PC-9 (cell line): ENCODE results near the gene NDST4. TPM values are rescaled to one million over a fixed set of nuclear protein-coding genes. Genes with fewer than 3 reads are reported as not detected.

Source experiments
- BruUV-seq: library from RNA; stranded (reverse); fragments of 400-500 nt; replicated peaks from 2 replicates; lab custom pipeline; 2021; lab: Mats Ljungman, UMichigan
- CTCF ChIA-PET: fragments of 300-600 bp; sonication (Branson Sonifier 250); formaldehyde crosslinking; loops from one replicate; lab custom pipeline; 2022; ENCODE audit warnings: antibody characterized with exemption; lab: Charles Lee
- POLR2A ChIA-PET: fragments of 300-600 bp; sonication (Branson Sonifier 250); formaldehyde crosslinking; loops from one replicate; lab custom pipeline; 2022; ENCODE audit warnings: antibody characterized with exemption; ENCODE audit not compliant: unreplicated experiment; lab: Charles Lee
- DNase-seq, 2 experiments: peaks; one replicate each; pipeline versions ENCODE4 v3.0.0 to v3.0.0-alpha.2; 2015 to 2022; ENCODE audit warnings: mixed read lengths in 1 of 2
- H2AFZ ChIP-seq: fragments of 200-600 bp; sonication (generic); 2 replicates; pipeline ENCODE4 v1.8.1; 2017; ENCODE audit warnings: antibody characterized with exemption
- H3F3A ChIP-seq: fragments of 200-600 bp; sonication (generic); 2 replicates; pipeline ENCODE4 v1.8.1; 2017; ENCODE audit warnings: antibody characterized with exemption, mild to moderate bottlenecking, low read depth; ENCODE audit not compliant: insufficient read depth
- H3K27ac ChIP-seq: fragments of 200-600 bp; sonication (generic); 2 replicates; pipeline ENCODE4 v1.6.1; 2016; ENCODE audit warnings: mixed run types
- H3K27me3 ChIP-seq: fragments of 200-600 bp; sonication (generic); 2 replicates; pipeline ENCODE4 v1.6.1; 2016; ENCODE audit warnings: low read depth, mixed run types; ENCODE audit not compliant: insufficient read depth
- H3K36me3 ChIP-seq: fragments of 200-600 bp; sonication (generic); 2 replicates; pipeline ENCODE4 v1.6.1; 2016; ENCODE audit warnings: low read depth, mixed run types
- H3K4me1 ChIP-seq: fragments of 200-600 bp; sonication (generic); replicated peaks from 2 replicates; pipeline ENCODE4 v1.6.1; 2016; ENCODE audit warnings: mixed run types; ENCODE audit not compliant: insufficient read depth
- H3K4me2 ChIP-seq: fragments of 200-600 bp; sonication (generic); 2 replicates; pipeline ENCODE4 v1.6.1; 2017; ENCODE audit warnings: mixed run types
- H3K4me3 ChIP-seq: fragments of 200-600 bp; sonication (generic); 2 replicates; pipeline ENCODE4 v1.6.1; 2016; ENCODE audit warnings: mixed run types
- H3K79me2 ChIP-seq: fragments of 200-600 bp; sonication (generic); 2 replicates; pipeline ENCODE4 v1.6.1; 2017; ENCODE audit warnings: low read depth, mixed run types
- H3K9me2 ChIP-seq: fragments of 200-600 bp; sonication (generic); 2 replicates; pipeline ENCODE4 v1.8.1; 2017; ENCODE audit warnings: mild to moderate bottlenecking; ENCODE audit not compliant: insufficient read depth
- H3K9me3 ChIP-seq: fragments of 200-600 bp; sonication (generic); 2 replicates; pipeline ENCODE4 v1.8.1; 2016; ENCODE audit warnings: low read depth; ENCODE audit not compliant: insufficient read depth
- H4K20me1 ChIP-seq: fragments of 200-600 bp; sonication (generic); 2 replicates; pipeline ENCODE4 v1.8.1; 2017; ENCODE audit not compliant: insufficient read depth
- CTCF ChIP-seq: fragments of 200-600 bp; sonication (generic); conservative IDR thresholded peaks from 2 replicates; pipeline ENCODE4 v1.6.1; 2017; ENCODE audit warnings: mixed run types, antibody characterized with exemption, mild to moderate bottlenecking, moderate library complexity
- EZH2 ChIP-seq: fragments of 200-600 bp; sonication (generic); IDR thresholded peaks from 2 replicates; pipeline ENCODE4 v1.8.0; 2017; ENCODE audit warnings: antibody characterized with exemption, low read depth
- intact Hi-C: fragments of 100-400 bp; cut with micrococcal nuclease; formaldehyde crosslinking; loops from one replicate; pipeline ENCODE4 v1.10.0; 2022; ENCODE audit not compliant: unreplicated experiment
- total RNA-seq: library from RNA; stranded (reverse); gene quantifications from 2 replicates; pipeline ENCODE4 v1.2.3, GENCODE V29; 2021

The NDST4 gene
- total RNA-seq, 1 experiment from 2014 or later, result not detected

GRCh38 chr4:114907568-114907967, 205.9 kb downstream of the NDST4 start:
- Histone ChIP-seq H3K9me3 (no peaks in the 10 kb centered on the region), H4K20me1 (no peaks in the 10 kb centered on the region), H2AFZ (no peak overlapping the region), H3K4me2 (no peak overlapping the region), H3K9me2 (no peaks in the 10 kb centered on the region), H3K79me2 (no peaks in the 10 kb centered on the region), H3K4me1 (no peaks in the 10 kb centered on the region), H3F3A (no peaks in the 10 kb centered on the region), H3K4me3 (no peak overlapping the region), H3K27ac (no peak overlapping the region), H3K36me3 (no peaks in the 10 kb centered on the region), H3K27me3 (no peaks in the 10 kb centered on the region)
- BruUV-seq, result no TSS peak
- ChIA-PET POLR2A (interaction anchor here (0.7 kb wide), 1 partner anchor 150 kb away, joined by 4 read pairs; no protein-coding TSS in a partner anchor), CTCF (no interaction called here)
- intact Hi-C loops, result no loop called here
- DNase-seq, result no peak
- TF ChIP-seq EZH2, result no peak
- TF ChIP-seq CTCF, result no peak

DNA sequence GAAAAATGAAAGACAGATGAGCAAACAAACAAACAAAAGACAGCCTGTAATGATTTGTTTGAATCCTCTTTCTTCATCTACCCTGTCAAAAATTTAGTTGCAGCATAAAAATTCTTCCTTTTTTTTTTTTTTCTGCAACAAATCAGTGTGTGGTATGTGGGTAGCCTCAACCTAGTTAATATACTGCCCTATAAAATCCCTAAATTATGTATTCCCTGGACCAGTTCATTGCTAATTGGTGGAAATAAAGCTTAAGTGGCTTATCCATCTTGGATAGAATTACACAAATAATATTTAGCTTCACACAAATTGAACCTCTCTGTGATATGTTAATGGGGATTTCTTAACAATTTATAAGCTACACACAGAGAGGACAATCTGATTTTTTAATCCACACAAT, 208.4 kb downstream of the NDST4 start:
- no peak for TF ChIP-seq CTCF
- TF ChIP-seq EZH2, result no peak
- no peak overlapping the region for H2AFZ ChIP-seq
- no peaks in the 10 kb centered on the region for H3K4me1 ChIP-seq
- H3K9me3 ChIP-seq, result no peaks in the 10 kb centered on the region
- H3K4me2 ChIP-seq, result no peak overlapping the region
- H3K9me2 ChIP-seq, result no peaks in the 10 kb centered on the region
- no peaks in the 10 kb centered on the region for H3K27me3 ChIP-seq
- no peak for DNase-seq
- no peak overlapping the region for H3K27ac ChIP-seq
- CTCF ChIA-PET, result no interaction called here
- H4K20me1 ChIP-seq, result no peaks in the 10 kb centered on the region
- no peaks in the 10 kb centered on the region for H3K79me2 ChIP-seq
- no peaks in the 10 kb centered on the region for H3F3A ChIP-seq
- no TSS peak for BruUV-seq
- intact Hi-C loops, result no loop called here
- H3K4me3 ChIP-seq, result no peak overlapping the region
- POLR2A ChIA-PET, result no interaction called here
- H3K36me3 ChIP-seq, result no peaks in the 10 kb centered on the region

- BruUV-seq, result no TSS peak
Measured at GRCh38 chr4:114900934-114901333, 212.5 kb downstream of the NDST4 start.

More at GRCh38 chr4:114900934-114901333, 212.5 kb downstream of the NDST4 start:
- no peaks in the 10 kb centered on the region for H3K9me3 ChIP-seq
- no peaks in the 10 kb centered on the region for H3K9me2 ChIP-seq
- no peaks in the 10 kb centered on the region for H4K20me1 ChIP-seq
- intact Hi-C loops, result no loop called here
- no peak overlapping the region for H3K4me2 ChIP-seq
- H3K79me2 ChIP-seq, result no peaks in the 10 kb centered on the region
- H3K27me3 ChIP-seq, result no peaks in the 10 kb centered on the region
- H3K4me1 ChIP-seq, result no peaks in the 10 kb centered on the region
- no peaks in the 10 kb centered on the region for H3K36me3 ChIP-seq
- H3K27ac ChIP-seq, result no peak overlapping the region
- ChIA-PET CTCF (no interaction called here), POLR2A (no interaction called here)
- H3K4me3 ChIP-seq, result no peak overlapping the region
- H2AFZ ChIP-seq, result no peak overlapping the region
- DNase-seq, result no peak
- no peaks in the 10 kb centered on the region for H3F3A ChIP-seq
- no peak for TF ChIP-seq EZH2
- TF ChIP-seq CTCF, result no peak
